GM18505 (cell line): ENCODE measurements around the gene MREG.

Source experiments
- ATAC-seq: cut with Tn5 transposase; IDR thresholded peaks from one replicate; pipeline ENCODE4 v1.9.1; 2021; ENCODE audit not compliant: unreplicated experiment
- POLR2A ChIP-seq: IDR thresholded peaks from 4 replicates; pipeline ENCODE4 v1.6.1; 2011; ENCODE audit warnings: borderline replicate concordance; ENCODE audit not compliant: insufficient read depth, insufficient read length; ENCODE audit errors: extremely low read depth

MREG gene

DNA sequence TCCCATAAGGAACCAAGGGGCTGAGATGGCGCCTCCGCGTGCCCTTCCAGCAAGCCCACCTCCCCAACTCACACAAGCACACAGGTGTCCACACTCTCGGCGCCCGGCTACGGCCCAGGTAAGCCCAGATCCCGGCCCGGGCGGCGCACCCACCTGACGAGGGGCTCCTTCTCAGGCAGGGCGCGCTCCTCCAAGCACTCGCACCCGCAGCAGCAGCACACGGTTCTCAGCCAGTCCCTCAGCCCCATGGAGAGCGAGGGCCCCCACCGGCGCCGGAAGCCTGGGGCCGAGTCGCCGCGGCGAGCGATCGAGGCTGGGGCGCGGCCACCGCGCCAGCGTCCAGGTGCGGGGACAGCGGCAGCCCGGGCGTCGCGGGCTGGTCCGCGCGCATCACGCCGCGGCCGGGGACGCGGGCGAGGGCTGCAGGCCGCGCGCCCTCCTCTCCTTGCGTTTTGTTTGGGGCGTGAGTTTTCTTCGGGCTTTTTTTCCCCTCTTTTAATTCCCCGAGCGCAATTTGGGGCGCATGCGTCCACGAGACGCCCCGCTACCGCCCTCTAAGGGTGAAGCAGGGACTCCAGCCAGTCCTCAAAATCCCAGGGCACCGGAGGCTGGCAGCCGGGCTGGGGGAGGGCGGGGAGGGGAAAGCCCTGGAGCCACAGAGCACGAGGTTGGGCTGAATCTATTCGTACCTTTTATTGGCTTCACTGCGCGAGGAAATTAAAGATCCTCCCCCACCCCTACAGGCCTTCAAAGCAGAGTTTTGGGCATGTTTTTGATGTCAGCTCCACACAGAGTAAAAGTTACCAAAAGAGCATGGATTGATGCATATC is at the start of gene MREG:
Gene MREG, minus strand, starts transcription at position 472 of the 830 bp plus-strand sequence. Its CDS starts 224 bp downstream, at position 248.
- peak; percentile 66 for TF ChIP-seq POLR2A
- peak; percentile 53 for ATAC-seq

- TF ChIP-seq POLR2A: no peak
- no peak for ATAC-seq
Observed at GRCh38 chr2:216059233-216059834, 46.0 kb upstream of the MREG start.

DNA sequence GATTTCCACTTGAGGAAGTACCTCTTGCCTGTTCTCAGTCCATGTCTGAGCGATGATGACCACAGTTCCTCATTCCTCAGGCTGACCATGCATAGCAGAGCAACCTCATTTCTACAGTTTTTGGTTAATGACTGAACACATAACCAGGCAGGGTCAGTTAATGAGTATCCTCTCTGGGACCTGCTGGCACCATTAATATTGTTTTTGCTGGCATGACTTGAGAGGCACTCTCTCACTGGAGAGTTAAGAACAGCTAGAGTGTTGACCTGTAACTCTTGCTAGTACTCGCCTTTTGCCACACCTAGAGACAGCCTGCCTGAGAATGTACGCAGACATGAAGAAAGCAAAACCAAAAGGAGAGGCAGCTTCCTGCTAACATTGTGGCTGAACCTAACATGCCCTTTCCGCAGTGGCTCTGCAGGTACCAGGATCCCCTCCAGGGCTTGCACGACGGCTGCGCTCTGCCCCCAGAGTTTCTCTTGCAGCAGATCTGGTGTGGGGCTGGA is 44.4 kb upstream of the MREG start:
- peak; percentile 66 for TF ChIP-seq POLR2A

GRCh38 chr2:216056739-216057138 is 43.4 kb upstream of the MREG start:
- peak; percentile 40 for ATAC-seq
- no peak for TF ChIP-seq POLR2A

More for the DNA sequence above, 44.4 kb upstream of the MREG start:
- peak; percentile 83 for ATAC-seq

GRCh38 chr2:216055680-216056079 is 42.3 kb upstream of the MREG start:
- ATAC-seq: no peak

GRCh38 chr2:216052420-216052819 is 39.1 kb upstream of the MREG start:
- no peak for TF ChIP-seq POLR2A
- ATAC-seq: no peak

More at GRCh38 chr2:216055680-216056079, 42.3 kb upstream of the MREG start:
- TF ChIP-seq POLR2A: no peak

GRCh38 chr2:216051350-216051749 is 38.0 kb upstream of the MREG start:
- no peak for TF ChIP-seq POLR2A
- no peak for ATAC-seq

- ATAC-seq: no peak
- no peak for TF ChIP-seq POLR2A
Observed at GRCh38 chr2:216049452-216049851, 36.1 kb upstream of the MREG start.

GRCh38 chr2:216047397-216047796 is 34.0 kb upstream of the MREG start:
- no peak for TF ChIP-seq POLR2A
- no peak for ATAC-seq

- ATAC-seq: peak; percentile 97
- no peak for TF ChIP-seq POLR2A
Observed at GRCh38 chr2:216044883-216045486, 31.6 kb upstream of the MREG start.

DNA sequence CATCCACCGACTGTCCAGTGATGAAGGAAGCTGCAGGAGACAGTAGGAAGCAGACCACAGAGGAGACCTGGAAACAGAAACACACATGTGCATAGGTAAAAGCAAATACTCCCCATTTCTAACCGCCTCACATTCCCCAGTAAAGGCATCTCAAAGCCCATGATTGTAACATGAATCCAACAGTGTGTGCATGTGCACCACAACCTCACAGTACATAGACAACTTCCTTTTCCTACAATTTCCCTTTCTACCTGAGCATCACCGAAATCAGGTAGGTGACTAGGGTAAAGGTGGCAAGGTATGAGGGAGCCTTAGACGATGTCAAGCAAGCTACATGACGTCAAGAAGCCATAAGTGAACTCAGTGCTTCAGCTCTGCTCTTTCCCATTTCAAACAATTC is 30.6 kb upstream of the MREG start:
- no peak for ATAC-seq
- no peak for TF ChIP-seq POLR2A

GRCh38 chr2:216041438-216041837 is 28.1 kb upstream of the MREG start:
- TF ChIP-seq POLR2A: no peak
- no peak for ATAC-seq

GRCh38 chr2:216039918-216040317 is 26.6 kb upstream of the MREG start:
- no peak for ATAC-seq
- TF ChIP-seq POLR2A: no peak
